HepG2 (cell line): ENCODE measurements around the gene ACSS1. TPM values are rescaled to one million over a fixed set of nuclear protein-coding genes. Genes with fewer than 3 reads are reported as not detected.

Source experiments
- ATM ChIP-seq: fragments of 450-650 bp; IDR thresholded peaks from 2 replicates; pipeline ENCODE4 v1.7.1; 2017; ENCODE audit warnings: mild to moderate bottlenecking, borderline replicate concordance
- ELF1 ChIP-seq: sonication (generic); formaldehyde crosslinking; IDR thresholded peaks from 2 replicates; pipeline ENCODE4 v1.4.0; 2020; ENCODE audit warnings: missing genetic modification reagents
- FOSL1 ChIP-seq: sonication (generic); formaldehyde crosslinking; IDR thresholded peaks from 2 replicates; pipeline ENCODE4 v1.9.0; 2021; ENCODE audit warnings: missing genetic modification reagents, borderline replicate concordance
- FOXC1 ChIP-seq: sonication (generic); formaldehyde crosslinking; IDR thresholded peaks from 2 replicates; pipeline ENCODE4 v1.8.0; 2022; ENCODE audit warnings: mild to moderate bottlenecking, missing genetic modification reagents, borderline replicate concordance
- FOXK2 ChIP-seq: fragments of 450-650 bp; IDR thresholded peaks from 2 replicates; pipeline ENCODE4 v1.6.1; 2016
- GMEB2 ChIP-seq: IDR thresholded peaks from 2 replicates; pipeline ENCODE4 v1.6.1; 2016; ENCODE audit warnings: missing biosample characterization, missing genetic modification reagents, low read depth
- HNF4G ChIP-seq, 2 experiments: sonication (generic) in 1 of 2; formaldehyde crosslinking in 1 of 2; IDR thresholded peaks; 2 replicates each; pipeline versions ENCODE4 v1.4.0 to v1.6.1; 2011 to 2020; ENCODE audit warnings: borderline replicate concordance in 2 of 2, low read depth in 2 of 2, mild to moderate bottlenecking in 2 of 2, low read length in 1 of 2, missing genetic modification reagents in 1 of 2, moderate library complexity in 1 of 2
- JARID2 ChIP-seq: sonication (generic); formaldehyde crosslinking; IDR thresholded peaks from 2 replicates; pipeline ENCODE4 v1.8.1; 2023; ENCODE audit warnings: missing genetic modification reagents, inconsistent platforms; ENCODE audit not compliant: insufficient replicate concordance
- NR2F2 ChIP-seq: IDR thresholded peaks from 2 replicates; pipeline ENCODE4 v1.6.1; 2012; ENCODE audit warnings: low read depth, inconsistent platforms, borderline replicate concordance
- SAP130 ChIP-seq: IDR thresholded peaks from 2 replicates; pipeline ENCODE4 v1.6.1; 2016; ENCODE audit warnings: low read depth
- SATB2 ChIP-seq: sonication (generic); formaldehyde crosslinking; IDR thresholded peaks from 2 replicates; pipeline ENCODE4 v1.5.0; 2020; ENCODE audit warnings: missing genetic modification reagents
- SNAI1 ChIP-seq: sonication (generic); formaldehyde crosslinking; IDR thresholded peaks from 2 replicates; pipeline ENCODE4 v1.5.0; 2020; ENCODE audit warnings: mild to moderate bottlenecking, missing genetic modification reagents, borderline replicate concordance
- TAF15 ChIP-seq: fragments of 200-400 bp; formaldehyde crosslinking; IDR thresholded peaks from one replicate; pipeline ENCODE4 v1.6.1; 2018; ENCODE audit warnings: mild to moderate bottlenecking, low read depth, low read length; ENCODE audit not compliant: poor library complexity, severe bottlenecking
- ZBTB2 ChIP-seq: sonication (generic); formaldehyde crosslinking; IDR thresholded peaks from 2 replicates; pipeline ENCODE4 v1.8.0; 2022; ENCODE audit warnings: low read depth, missing genetic modification reagents
- ZNF101 ChIP-seq: sonication (generic); formaldehyde crosslinking; IDR thresholded peaks from 2 replicates; pipeline ENCODE4 v1.4.0; 2020; ENCODE audit warnings: mild to moderate bottlenecking, low read depth, missing genetic modification reagents, borderline replicate concordance
- ZNF205 ChIP-seq: IDR thresholded peaks from 2 replicates; pipeline ENCODE4 v1.6.1; 2018; ENCODE audit warnings: missing biosample characterization, missing genetic modification reagents
- ZNF335 ChIP-seq: sonication (generic); formaldehyde crosslinking; IDR thresholded peaks from 2 replicates; pipeline ENCODE4 v1.4.0; 2020; ENCODE audit warnings: missing genetic modification reagents
- ZNF350 ChIP-seq: sonication (generic); formaldehyde crosslinking; IDR thresholded peaks from 2 replicates; pipeline ENCODE4 v1.4.0; 2020; ENCODE audit warnings: mild to moderate bottlenecking, low read depth, missing genetic modification reagents, borderline replicate concordance
- ZNF691 ChIP-seq: sonication (generic); formaldehyde crosslinking; IDR thresholded peaks from 2 replicates; pipeline ENCODE4 v1.4.0; 2020; ENCODE audit warnings: missing genetic modification reagents, low read depth, mild to moderate bottlenecking, borderline replicate concordance
- ZNF746 ChIP-seq: sonication (generic); formaldehyde crosslinking; IDR thresholded peaks from 2 replicates; pipeline ENCODE4 v1.8.0; 2022; ENCODE audit warnings: mild to moderate bottlenecking, missing genetic modification reagents
- ZNF800 ChIP-seq: sonication (generic); formaldehyde crosslinking; IDR thresholded peaks from 2 replicates; pipeline ENCODE4 v1.4.0; 2020; ENCODE audit warnings: missing genetic modification reagents
- ZNF839 ChIP-seq: sonication (generic); formaldehyde crosslinking; IDR thresholded peaks from 2 replicates; pipeline ENCODE4 v1.4.0; 2020; ENCODE audit warnings: missing genetic modification reagents, mild to moderate bottlenecking, borderline replicate concordance
- ZSCAN29 ChIP-seq: sonication (generic); formaldehyde crosslinking; conservative IDR thresholded peaks from 2 replicates; pipeline ENCODE4 v1.4.0; 2020; ENCODE audit warnings: mild to moderate bottlenecking, missing genetic modification reagents
- polyA plus RNA-seq, 8 experiments: library from polyadenylated mRNA; depleted of rRNA in 3 of 8; stranded (reverse) in 7 of 8; unstranded in 1 of 8; fragments of >200 nt; fragmentation: Illumina TruSeq in 4 of 8; extraction: Trizol in 4 of 8; gene quantifications; 2 replicates each; pipeline versions ENCODE4 v1.2.1 to v1.2.3, GENCODE V29; 2011 to 2016; ENCODE audit warnings: low read depth in 4 of 8, missing spikeins in 1 of 8, mixed read lengths in 1 of 8; ENCODE audit not compliant: insufficient read depth in 1 of 8
- total RNA-seq, 5 experiments: library from RNA; depleted of rRNA; stranded (reverse); fragments of >200 nt; fragmentation: Illumina TruSeq; extraction: Trizol; gene quantifications; 2 replicates each; pipeline ENCODE4 v1.2.3, GENCODE V29; 2016; ENCODE audit warnings: low read depth in 1 of 5

ACSS1 gene
- total and polyA plus RNA-seq, 2 of the 13 experiments (the other 11 are each of a cell fraction or from before 2014, with no cell fraction given), result 15.2 to 41.6 TPM

- TF ChIP-seq ZNF350, result 0 out of 2 replicates have a peak, but pooled peaks have one; percentile 16
- TF ChIP-seq ZNF101 (CRISPR knock-in tag), result no peak
- 0 out of 2 replicates have a peak, but pooled peaks have one; percentile 35 for TF ChIP-seq ZSCAN29 (CRISPR knock-in tag)
- TF ChIP-seq SAP130 (CRISPR knock-in tag), result peak; percentile 60
- no peak for TF ChIP-seq ZNF839
- TF ChIP-seq GMEB2 (CRISPR knock-in tag), result no peak
- 0 out of 2 replicates have a peak, but pooled peaks have one; percentile 34 for TF ChIP-seq SNAI1 (CRISPR knock-in tag)
- TF ChIP-seq ZNF205 (CRISPR knock-in tag), result 0 out of 2 replicates have a peak, but pooled peaks have one; percentile 40
- no peak for TF ChIP-seq ZNF800 (CRISPR knock-in tag)
- peak; percentile 39; the same call in 1 of the 2 replicates for TF ChIP-seq SATB2 (CRISPR knock-in tag)
- TF ChIP-seq ZNF335 (CRISPR knock-in tag), result 0 out of 2 replicates have a peak, but pooled peaks have one; percentile 22
- no peak for TF ChIP-seq ELF1 (CRISPR knock-in tag)
- no peak for TF ChIP-seq FOXC1 (CRISPR knock-in tag)
- no peak for TF ChIP-seq ATM
- TF ChIP-seq ZNF691 (CRISPR knock-in tag), result no peak
- TF ChIP-seq ZBTB2 (CRISPR knock-in tag), result no peak
- TF ChIP-seq JARID2, result no peak
- TF ChIP-seq NR2F2, result 0 out of 2 replicates have a peak, but pooled peaks have one; percentile 29
- TF ChIP-seq FOXK2, result no peak
- TF ChIP-seq ZNF746, result no peak
- TF ChIP-seq TAF15, result no peak
- peak; percentile 87 for TF ChIP-seq FOSL1
- no peak for TF ChIP-seq HNF4G (IDR thresholded peaks at IDR 0.05; ENCODE audit: borderline replicate concordance, low read depth, low read length)
- TF ChIP-seq HNF4G (CRISPR knock-in tag; IDR thresholded peaks at IDR 0.05; ENCODE audit: borderline replicate concordance, low read depth), result 0 out of 2 replicates have a peak, but pooled peaks have one; percentile 42
Measured at GRCh38 chr20:25054995-25055629, 2.8 kb downstream of the ACSS1 start (continued).
